NCI-H1048 (cell line): Measurements from ENCODE around the gene PCNA.

Experiments used
- DNase-seq: peaks from one replicate; lab custom pipeline; 2025; lab: John Stamatoyannopoulos, UW

PCNA gene

DNA sequence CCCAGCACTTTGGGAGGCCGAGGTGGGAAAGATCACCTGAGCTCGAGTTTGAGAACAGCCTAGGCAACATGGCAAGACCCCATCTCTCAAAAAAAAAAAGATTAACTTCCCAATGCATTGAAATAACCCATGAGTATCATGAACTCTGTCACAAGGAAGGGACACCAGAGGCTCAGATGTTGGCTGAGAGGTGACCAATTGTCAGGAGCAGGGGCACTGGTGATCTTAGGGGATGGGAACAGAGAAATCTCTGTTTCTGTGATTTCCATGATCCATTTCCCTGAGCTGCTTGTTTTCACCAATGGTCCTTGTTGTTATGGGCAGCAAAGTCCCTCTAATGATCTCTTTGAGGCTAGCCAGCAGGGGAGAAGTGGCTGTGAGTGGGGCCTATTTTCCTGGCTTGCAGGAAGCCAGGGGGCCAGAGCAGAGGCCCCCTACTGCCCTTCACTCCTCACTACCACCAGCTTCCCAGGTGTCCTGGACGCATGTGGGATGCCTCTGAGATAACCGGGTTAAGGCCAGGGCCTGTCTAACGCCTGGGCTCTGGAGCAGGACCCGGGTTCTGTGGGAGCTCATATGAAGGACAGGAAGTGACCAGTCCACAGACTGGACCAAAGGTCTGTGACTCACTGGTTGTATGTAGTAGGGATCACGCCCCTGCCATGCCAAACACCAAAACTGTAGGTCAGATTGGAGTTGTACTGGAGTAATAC lies 54.4 kb downstream of the PCNA start:
- no peak for DNase-seq
